Neutrophil (primary cell): ENCODE results near the gene SLC24A5.

Experiments used
- H3K27ac ChIP-seq: fragments of 200-600 bp; sonication (generic); 2 replicates; pipeline ENCODE4 v1.5.1; 2016; ENCODE audit warnings: mild to moderate bottlenecking, moderate library complexity
- H3K27me3 ChIP-seq: fragments of 200-600 bp; sonication (generic); 2 replicates; pipeline ENCODE4 v1.6.0; 2016; ENCODE audit warnings: mild to moderate bottlenecking
- H3K36me3 ChIP-seq: fragments of 200-600 bp; sonication (generic); 2 replicates; pipeline ENCODE4 v1.5.1; 2017
- H3K4me1 ChIP-seq, 2 experiments: fragments of 200-600 bp in 1 of 2; sonication (generic) in 1 of 2; 1 replicate in 1 of 2; 2 replicates in 1 of 2; pipeline versions ENCODE4 v1.5.1 to v1.6.1; 2013 to 2016; ENCODE audit warnings: low read depth in 1 of 2, low read length in 1 of 2, mild to moderate bottlenecking in 1 of 2, moderate library complexity in 1 of 2; ENCODE audit not compliant: control insufficient read depth in 1 of 2, insufficient read depth in 1 of 2
- H3K4me3 ChIP-seq, 2 experiments: fragments of 200-600 bp in 1 of 2; sonication (generic) in 1 of 2; 1 replicate in 1 of 2; 2 replicates in 1 of 2; pipeline ENCODE4 v1.5.1; 2013 to 2016; ENCODE audit warnings: low read depth in 1 of 2, low read length in 1 of 2, mild to moderate bottlenecking in 1 of 2, moderate library complexity in 1 of 2
- H3K9me3 ChIP-seq: fragments of 200-600 bp; sonication (generic); 2 replicates; pipeline ENCODE4 v1.5.1; 2016
- CTCF ChIP-seq: fragments of 200-600 bp; sonication (generic); IDR thresholded peaks from 2 replicates; pipeline ENCODE4 v1.5.1; 2016; ENCODE audit warnings: antibody characterized with exemption

SLC24A5 gene

DNA sequence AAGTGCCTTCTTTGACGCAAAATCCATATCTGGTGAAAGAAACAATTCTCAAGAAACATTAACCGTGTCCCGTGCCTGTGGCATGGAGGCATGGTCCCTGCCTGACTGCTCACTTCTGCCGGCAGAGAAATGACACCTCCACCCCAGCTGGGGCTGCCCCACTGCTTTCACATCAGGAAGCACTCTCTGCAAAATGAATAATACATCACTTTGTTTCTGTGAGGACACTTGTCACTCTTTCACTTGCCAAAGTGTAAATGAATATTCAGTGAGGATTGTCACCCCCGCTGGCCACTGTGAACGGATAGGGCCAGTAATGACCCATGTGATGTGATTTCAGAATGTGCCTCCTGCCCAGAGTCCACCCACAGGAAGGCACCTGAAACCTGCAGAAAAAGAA, 31.1 kb upstream of the SLC24A5 start:
- peaks cover 7% of the 10 kb centered on the region for H3K27me3 ChIP-seq
- TF ChIP-seq CTCF, result no peak
- no peaks in the 10 kb centered on the region for H3K36me3 ChIP-seq
- no peaks in the 10 kb centered on the region for H3K4me1 ChIP-seq
- no peak overlapping the region for H3K4me3 ChIP-seq
- no peak overlapping the region for H3K27ac ChIP-seq
- H3K9me3 ChIP-seq, result no peaks in the 10 kb centered on the region

DNA sequence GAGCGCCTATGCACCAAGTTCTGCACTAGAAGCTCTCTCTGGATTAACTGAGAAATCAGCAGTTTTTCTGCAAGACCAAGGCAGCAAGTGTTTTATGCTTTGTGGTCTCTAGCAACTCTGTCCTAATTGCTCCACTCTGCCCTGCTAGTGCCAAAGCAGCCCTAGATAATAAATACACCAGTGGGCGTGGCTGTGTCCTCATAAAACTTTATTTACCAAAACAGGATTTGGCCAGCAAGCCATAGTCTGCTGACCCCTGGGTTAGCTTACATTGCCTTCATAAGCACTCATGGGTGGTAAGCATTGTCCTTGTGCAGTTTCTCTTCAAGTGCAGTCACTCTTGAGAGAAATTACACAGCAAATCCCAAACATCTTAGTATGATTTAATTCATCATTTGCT, 30.7 kb upstream of the SLC24A5 start:
- Histone ChIP-seq H3K27ac (no peak overlapping the region), H3K4me3 (no peak overlapping the region), H3K36me3 (no peaks in the 10 kb centered on the region), H3K27me3 (peaks cover 7% of the 10 kb centered on the region), H3K9me3 (no peaks in the 10 kb centered on the region), H3K4me1 (no peaks in the 10 kb centered on the region)
- no peak for TF ChIP-seq CTCF

DNA sequence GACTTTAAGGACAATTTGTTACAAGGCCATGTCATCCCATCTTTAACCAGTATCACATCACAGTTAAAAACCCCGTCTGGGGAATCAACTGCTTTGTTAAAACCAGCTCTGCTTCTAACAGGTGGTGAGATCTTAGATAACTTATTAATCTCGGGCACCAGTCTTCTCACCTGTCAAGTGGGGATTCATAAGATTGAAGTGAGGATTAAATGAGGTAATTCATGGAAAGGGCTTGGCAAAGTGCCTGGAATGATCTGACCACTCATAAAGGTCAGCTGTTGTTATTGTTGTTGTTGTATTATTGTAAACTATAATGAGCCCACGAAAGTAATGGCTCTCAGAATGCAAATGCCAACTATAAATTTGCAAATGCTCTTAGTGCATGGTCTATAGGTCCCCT, 30.1 kb upstream of the SLC24A5 start:
- no peaks in the 10 kb centered on the region for H3K36me3 ChIP-seq
- no peak overlapping the region for H3K27ac ChIP-seq
- H3K27me3 ChIP-seq, result peaks cover 7% of the 10 kb centered on the region
- H3K4me1 ChIP-seq, result no peaks in the 10 kb centered on the region
- TF ChIP-seq CTCF, result no peak
- no peak overlapping the region for H3K4me3 ChIP-seq
- no peaks in the 10 kb centered on the region for H3K9me3 ChIP-seq

DNA sequence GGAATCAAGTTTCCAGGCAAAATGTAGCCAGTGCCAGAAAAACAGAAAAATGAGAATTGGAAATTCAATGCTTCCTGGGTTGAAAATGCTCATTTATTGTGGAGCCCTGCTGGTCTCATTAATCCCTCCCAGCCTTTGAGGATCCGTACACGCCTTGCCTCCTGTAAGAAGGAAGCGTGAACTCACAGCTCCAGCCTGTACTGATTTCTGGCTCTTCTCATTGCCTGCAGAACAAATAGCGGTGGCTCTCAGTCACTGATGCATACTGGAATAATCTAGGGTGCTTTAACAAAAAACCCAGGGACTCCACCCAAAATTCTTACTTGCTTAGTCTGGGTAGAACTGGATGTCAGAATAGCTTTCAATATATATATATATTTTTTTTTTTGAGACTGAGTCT, 29.3 kb upstream of the SLC24A5 start:
- TF ChIP-seq CTCF, result no peak
- peaks cover 7% of the 10 kb centered on the region for H3K27me3 ChIP-seq
- no peak overlapping the region for H3K27ac ChIP-seq
- H3K4me3 ChIP-seq, result no peak overlapping the region
- no peaks in the 10 kb centered on the region for H3K36me3 ChIP-seq
- H3K9me3 ChIP-seq, result no peaks in the 10 kb centered on the region
- no peaks in the 10 kb centered on the region for H3K4me1 ChIP-seq

DNA sequence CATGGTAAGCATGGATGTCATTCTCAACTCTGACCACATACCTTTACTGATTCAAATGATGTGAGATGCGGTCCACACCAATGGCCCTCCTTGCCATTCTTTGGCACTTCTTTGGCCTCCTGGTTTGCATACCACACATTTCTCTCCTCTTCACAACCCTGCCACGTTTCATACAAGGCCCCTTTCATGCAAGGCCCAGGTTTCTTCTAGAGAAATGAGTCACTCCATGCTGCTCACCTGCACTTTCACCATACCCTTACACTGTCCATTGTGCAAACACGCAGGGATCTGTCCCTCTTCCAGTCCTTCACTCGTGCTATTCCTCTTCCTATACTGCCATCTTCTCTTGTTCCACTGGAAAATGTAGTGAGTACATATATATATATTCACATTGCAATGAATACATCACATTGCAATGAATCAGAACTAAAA, 24.4 kb upstream of the SLC24A5 start:
- no peaks in the 10 kb centered on the region for H3K4me1 ChIP-seq
- H3K27me3 ChIP-seq, result peaks cover 19% of the 10 kb centered on the region
- H3K36me3 ChIP-seq, result no peaks in the 10 kb centered on the region

More for the DNA sequence above, 24.4 kb upstream of the SLC24A5 start:
- Histone ChIP-seq H3K9me3 (no peaks in the 10 kb centered on the region), H3K27ac (no peak overlapping the region), H3K4me3 (no peak overlapping the region)
- no peak for TF ChIP-seq CTCF
